HFF-Myc (cell line): ENCODE results near the gene KATNIP.

Experiments
- DNase-seq: peaks from one replicate; pipeline ENCODE4 v3.0.0-alpha.2; 2011; ENCODE audit warnings: low read depth; ENCODE audit errors: extremely low read depth
- H3K4me3 ChIP-seq: replicated peaks from 2 replicates; pipeline ENCODE4 v1.5.1; 2011; ENCODE audit warnings: low read depth, mild to moderate bottlenecking, control low read depth, low read length
- TF ChIP-seq, protein P1 (sequence below): IDR thresholded peaks from 2 replicates; pipeline ENCODE4 v1.5.1; 2012; ENCODE audit warnings: mild to moderate bottlenecking, low read depth, low read length, control low read depth; ENCODE audit errors: missing control alignments

Gene KATNIP

DNA sequence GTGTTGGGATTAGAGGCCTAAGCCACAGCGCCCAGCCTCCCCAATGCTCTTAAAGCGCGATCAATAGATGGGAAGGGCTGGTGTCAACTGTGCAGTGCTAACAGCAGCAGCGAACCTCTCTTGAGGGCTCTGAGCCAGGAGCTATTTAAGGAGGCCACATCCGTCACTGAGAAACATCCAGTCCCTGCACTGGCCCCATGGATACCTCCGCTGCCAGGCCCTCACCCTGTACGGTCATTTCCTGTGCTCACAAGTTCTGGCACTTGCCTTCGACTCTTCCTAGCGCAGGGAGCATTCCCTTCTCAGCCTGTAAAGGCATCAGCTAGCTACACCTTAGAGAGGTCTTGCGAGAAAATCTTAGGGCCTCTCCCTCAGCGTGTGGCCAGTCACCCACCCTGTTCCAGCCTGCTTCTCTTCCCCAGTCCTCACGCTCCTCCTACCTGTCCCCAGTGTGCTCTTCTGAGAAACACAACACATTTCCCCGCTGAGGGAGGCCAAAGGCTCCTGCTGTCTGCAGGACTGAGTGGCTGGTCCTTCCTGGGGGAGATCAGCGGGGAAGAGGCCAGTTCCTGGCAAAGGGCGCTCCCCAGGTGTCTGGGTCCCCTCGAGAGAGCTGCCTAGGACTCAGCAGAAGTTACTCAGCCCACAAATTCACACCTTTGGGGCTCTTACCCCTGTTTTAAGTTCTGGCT, 28.8 kb upstream of the KATNIP start:
- no peak for DNase-seq
- no peak overlapping the region for H3K4me3 ChIP-seq
- TF ChIP-seq, protein P1, sequence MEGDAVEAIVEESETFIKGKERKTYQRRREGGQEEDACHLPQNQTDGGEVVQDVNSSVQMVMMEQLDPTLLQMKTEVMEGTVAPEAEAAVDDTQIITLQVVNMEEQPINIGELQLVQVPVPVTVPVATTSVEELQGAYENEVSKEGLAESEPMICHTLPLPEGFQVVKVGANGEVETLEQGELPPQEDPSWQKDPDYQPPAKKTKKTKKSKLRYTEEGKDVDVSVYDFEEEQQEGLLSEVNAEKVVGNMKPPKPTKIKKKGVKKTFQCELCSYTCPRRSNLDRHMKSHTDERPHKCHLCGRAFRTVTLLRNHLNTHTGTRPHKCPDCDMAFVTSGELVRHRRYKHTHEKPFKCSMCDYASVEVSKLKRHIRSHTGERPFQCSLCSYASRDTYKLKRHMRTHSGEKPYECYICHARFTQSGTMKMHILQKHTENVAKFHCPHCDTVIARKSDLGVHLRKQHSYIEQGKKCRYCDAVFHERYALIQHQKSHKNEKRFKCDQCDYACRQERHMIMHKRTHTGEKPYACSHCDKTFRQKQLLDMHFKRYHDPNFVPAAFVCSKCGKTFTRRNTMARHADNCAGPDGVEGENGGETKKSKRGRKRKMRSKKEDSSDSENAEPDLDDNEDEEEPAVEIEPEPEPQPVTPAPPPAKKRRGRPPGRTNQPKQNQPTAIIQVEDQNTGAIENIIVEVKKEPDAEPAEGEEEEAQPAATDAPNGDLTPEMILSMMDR = no peak

DNA sequence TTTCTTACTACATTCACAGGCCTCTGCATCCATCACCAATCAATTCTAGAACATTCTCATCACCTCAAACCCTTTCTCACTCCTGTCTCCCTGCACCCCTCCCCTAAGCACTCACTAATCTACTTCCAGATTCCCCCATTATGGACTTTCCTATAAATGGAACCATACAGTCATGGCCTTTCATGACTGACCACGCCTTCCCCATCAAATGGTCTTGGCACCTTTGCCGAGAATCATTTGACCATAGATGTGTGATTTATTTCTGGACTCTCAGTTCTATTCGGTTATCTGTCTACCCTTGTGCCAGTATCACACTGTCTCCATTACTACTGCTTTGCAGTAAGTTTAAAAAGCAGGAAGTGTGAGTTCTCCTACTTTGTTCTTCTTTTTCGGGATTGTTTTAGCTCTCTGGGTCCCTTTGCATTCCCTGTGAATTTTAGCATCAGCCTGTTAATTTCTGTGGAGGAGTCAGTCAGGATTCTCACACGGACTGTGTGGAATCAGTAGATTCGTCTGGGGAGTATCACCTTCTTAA, 27.7 kb upstream of the KATNIP start:
- DNase-seq = no peak
- no peak overlapping the region for H3K4me3 ChIP-seq
- TF ChIP-seq, protein P1 = no peak

DNA sequence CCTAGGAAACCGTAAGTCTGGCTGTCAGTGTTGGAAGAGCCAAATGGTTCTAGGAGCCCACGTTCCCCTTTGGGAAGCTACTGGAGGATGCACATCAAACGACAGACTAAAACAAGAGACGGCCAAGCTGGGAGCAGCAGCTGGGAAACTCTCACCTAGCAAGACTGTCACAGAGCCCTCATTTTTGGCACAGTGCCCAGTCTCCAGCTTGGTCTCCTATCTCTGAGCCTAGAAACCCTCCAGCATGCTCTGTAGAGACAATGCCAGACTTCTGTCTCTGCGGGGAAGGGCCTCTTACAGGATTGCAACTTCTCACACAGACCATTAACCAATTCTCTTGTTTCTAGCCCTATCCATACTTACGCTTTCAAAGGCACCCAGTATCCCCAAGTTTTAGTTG, 23.8 kb upstream of the KATNIP start:
- TF ChIP-seq, protein P1 = no peak
- DNase-seq = no peak
- no peak overlapping the region for H3K4me3 ChIP-seq

DNA sequence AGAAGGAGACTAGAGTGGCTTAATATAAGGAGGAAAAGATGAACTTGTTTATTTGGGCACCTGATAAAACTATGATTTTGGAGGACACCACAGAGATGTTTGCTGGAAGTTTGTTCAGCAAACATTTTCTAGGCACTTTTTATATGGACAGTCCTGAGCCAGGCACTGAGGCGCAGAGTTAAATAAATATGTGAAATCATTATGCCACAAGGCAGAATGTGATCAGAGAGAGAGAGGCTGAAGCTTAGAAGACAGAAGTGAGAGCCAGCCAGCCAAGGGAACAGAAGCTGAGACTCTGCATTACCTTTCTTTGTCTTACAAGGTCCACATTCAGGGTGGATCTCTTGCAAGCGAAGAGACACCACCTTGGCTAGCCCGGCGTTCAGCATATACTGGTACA, 21.6 kb upstream of the KATNIP start:
- TF ChIP-seq, protein P1 = no peak
- H3K4me3 ChIP-seq = no peak overlapping the region
- DNase-seq = no peak

DNA sequence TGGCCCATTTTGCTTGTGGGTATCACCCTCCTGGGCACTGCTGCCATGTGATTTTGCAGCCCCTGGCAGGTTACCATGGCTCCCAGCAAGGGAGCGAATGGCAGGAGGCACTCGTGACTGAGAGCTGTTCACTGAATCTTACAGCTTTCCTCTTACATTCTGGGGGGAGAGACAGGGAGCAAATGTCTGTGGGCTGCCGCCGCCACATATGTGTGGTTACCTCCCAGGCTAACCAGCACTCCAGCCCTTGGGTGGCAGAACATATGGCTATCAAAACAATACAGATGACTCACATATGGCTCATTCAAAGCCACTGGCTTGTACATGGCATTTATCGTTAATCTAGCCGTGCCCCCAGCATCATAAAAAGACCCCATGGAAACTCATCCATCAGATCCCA, 20.0 kb upstream of the KATNIP start:
- peak; percentile 33 for DNase-seq
- TF ChIP-seq, protein P1 = no peak
- H3K4me3 ChIP-seq = no peak overlapping the region

DNA sequence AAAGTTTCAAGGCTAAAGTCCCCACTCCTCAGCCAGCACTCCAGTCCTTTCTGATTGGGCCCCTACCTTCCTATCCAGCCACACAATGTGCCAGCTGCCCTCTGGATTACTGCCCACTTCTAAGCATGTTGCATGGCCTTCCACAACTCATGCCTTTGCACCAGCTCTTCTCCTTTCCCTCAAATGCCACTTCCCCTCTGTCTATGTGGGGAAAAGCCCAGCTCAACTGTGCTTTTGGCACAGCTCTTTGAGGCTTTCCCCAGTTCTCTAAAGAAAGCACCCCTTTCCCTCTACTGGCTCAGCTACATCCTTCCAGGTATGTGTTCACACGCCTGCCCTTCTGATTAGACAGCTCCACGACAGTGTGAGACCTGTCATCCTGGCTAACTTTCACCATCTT, 18.8 kb upstream of the KATNIP start:
- TF ChIP-seq, protein P1 = no peak
- H3K4me3 ChIP-seq = no peak overlapping the region
- DNase-seq = no peak
